HG03439 (cell line): ENCODE data around the gene CXorf51B.
"Not testable (repeated sequence)": the region's sequence is repeated elsewhere in the genome, so short reads cannot be mapped to it uniquely, and the experiment has no call there.

Experiments
- ATAC-seq: cut with Tn5 transposase; IDR thresholded peaks from one replicate; pipeline ENCODE4 v1.9.1; 2021; ENCODE audit warnings: mild to moderate bottlenecking, moderate library complexity; ENCODE audit not compliant: unreplicated experiment

CXorf51B gene

GRCh38 chrX:146809471-146809870, at the start of gene CXorf51B:
Gene CXorf51B (plus strand): TSS chrX:146809771. CDS start chrX:146809792, 21 bp downstream.
- not testable (repeated sequence) for ATAC-seq

GRCh38 chrX:146814644-146815043, 5.1 kb downstream of the CXorf51B start, which contains the start of gene CXorf51A:
Gene CXorf51A (minus strand): TSS chrX:146814744. CDS start chrX:146814723, 21 bp downstream.
- ATAC-seq = not testable (repeated sequence)

DNA sequence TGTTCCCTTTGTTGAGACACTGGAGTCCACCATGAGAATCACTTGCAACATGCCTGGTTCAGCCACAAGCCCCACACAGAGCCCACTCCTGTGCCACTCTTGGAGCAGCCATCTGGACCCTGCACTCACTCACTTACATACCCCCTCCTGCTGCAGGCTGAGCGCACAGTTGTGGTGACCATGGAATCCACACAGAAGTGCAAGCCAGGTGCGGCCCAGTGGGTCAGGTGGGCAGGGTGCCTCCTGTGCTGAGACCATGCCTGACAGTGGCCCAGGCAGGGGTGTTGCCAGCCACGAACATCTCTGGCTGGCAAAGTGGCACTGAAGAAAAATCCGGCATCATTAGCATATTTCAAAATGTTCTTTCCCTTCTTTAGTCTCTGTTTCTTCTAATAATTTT, 22.4 kb downstream of the CXorf51B start:
- no peak for ATAC-seq

DNA sequence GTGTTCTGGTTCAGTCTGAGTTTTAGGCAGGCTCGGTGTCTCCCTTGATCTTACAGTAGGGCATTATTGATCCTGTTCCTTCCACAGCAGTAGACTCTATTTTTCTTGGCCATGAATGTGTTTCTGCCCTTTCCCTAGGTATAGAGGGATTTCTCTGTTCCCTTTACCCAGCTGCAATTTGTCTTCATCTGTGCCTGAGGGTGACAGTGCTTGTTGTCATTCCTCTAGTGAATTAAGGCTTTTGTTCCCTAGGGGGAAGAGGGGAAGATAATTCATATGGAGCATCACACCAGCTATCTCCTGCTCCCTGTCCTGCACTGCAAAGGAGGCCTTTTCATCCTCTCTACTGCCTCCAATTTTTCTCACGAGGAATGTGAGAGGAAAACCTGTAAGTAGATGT, 44.7 kb downstream of the CXorf51B start:
- ATAC-seq = no peak
